Measurements from ENCODE around the gene LRRC41. TPM values are rescaled to one million over a fixed set of nuclear protein-coding genes. Genes with fewer than 3 reads are reported as not detected.
A peak's percentile ranks its signal among the peaks of the same experiment; 100 is the strongest.
"Not testable (repeated sequence)": the region's sequence is repeated elsewhere in the genome, so short reads cannot be mapped to it uniquely, and the experiment has no call there.

Gene LRRC41
- total RNA-seq, 1 experiment from 2014 or later = 63.3 TPM

DNA sequence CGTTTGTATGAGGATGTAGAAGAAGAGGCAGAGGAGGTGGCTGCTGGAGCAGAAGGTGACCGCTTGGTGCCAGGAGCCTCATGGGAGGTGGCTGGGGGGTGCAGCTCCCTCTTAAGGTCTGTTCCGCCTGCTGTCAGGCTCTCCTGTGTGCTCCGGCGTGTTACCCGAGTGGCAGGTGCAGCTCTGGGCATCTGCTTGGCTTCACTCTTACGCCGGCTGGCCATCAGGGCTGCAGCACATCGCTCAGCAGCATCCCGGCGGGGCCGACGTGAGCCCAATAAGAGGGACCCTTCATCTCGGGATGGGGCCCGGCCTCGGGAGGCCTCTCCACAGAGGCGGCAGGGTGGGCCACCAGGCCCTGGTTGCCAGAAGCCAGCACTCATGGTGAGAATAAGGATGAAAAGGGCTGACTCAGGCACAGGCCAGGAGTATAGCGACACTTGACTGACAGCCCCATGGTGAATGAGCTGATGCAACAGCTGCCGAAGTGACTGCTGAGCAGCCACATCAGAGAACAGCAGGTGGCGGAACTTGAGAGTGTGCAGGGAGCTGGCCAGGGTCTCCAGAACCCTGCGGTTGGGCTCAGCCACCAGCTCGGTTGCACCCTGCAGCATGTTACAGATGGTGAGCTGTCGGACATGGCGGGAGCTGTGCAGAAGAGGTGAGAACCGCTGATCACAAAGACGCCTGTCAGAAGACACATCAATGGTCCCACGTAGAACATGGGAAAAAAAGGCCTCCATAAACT is 17.5 kb downstream of the LRRC41 start:
- no peak for DNase-seq (ENCODE audit: low read depth)

GRCh38 chr1:46284597-46285564 is 18.5 kb downstream of the LRRC41 start:
- no peak for DNase-seq (ENCODE audit: low read depth)

DNA sequence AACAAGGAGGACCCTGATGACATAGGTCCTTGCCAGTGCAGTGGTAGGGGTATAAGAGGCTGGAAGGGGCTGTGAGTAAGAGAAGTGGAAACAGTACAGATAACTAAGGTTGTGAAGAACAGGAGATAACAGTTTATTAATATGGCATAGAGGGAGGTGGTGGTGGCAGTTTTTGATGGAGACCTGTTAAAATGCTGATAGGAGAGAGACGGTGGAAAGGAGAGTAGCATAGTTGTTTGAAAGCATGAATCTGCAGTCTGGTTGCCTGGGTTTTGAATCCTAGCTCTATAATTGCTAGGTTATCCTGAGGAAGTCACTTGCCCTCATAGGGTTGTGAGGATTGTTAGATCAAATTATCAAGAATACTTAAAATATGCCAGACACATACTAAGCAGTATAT is 19.4 kb downstream of the LRRC41 start:
- DNase-seq (ENCODE audit: low read depth) = no peak

GRCh38 chr1:46281021-46281420 is 22.4 kb downstream of the LRRC41 start:
- no peak for DNase-seq (ENCODE audit: low read depth)

DNA sequence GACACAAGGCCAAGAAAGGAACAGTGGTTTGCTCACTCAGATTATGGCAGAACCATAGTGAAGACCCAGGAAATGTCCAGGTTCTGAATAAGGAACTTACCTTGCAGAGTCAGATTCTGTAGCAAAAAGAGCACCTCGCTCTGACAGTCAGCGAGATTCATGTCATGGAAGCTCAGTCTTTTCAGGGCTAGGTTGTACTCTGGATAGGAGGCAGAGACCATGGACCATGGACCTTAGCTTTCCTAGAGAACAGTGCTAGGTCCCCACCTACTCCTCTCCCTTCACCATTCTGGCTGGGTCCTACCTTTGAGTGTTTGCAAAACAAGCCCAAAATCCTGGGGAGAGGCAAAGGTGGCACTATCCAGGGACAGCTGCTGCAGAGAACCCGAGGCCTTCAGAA is 23.3 kb downstream of the LRRC41 start:
- DNase-seq (ENCODE audit: low read depth) = no peak

- DNase-seq (ENCODE audit: low read depth) = peak; percentile 66
These were observed 24.6 kb downstream of the LRRC41 start for GRCh38 chr1:46278807-46279206.

GRCh38 chr1:46277658-46278373 is 25.6 kb downstream of the LRRC41 start:
- DNase-seq (ENCODE audit: low read depth) = no peak

GRCh38 chr1:46275030-46275337 is 28.4 kb downstream of the LRRC41 start:
- no peak for DNase-seq (ENCODE audit: low read depth)

GRCh38 chr1:46274225-46275029 is 29.0 kb downstream of the LRRC41 start:
- no peak for DNase-seq (ENCODE audit: low read depth)

GRCh38 chr1:46268578-46268977 is 34.8 kb downstream of the LRRC41 start:
- no peak for DNase-seq (ENCODE audit: low read depth)

DNA sequence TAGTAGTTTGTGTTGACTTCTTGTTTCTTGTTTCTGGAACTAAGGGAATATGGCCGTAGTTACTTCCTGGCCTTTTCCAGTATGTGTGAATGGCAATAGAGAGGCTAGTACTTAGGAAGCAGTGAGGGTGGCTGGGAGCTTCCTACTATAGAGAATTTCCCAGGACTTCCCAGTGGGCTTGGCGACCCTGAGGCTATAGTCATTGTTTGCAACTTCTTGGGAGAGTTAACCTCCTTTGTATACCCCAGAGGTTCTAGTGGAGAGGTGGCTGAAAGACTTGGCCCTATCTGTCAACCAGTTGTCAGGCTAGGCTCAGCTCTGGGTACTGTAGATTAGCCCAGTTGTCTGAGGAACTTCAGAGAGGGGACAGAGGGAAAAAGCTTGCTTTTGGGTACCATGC is 40.3 kb downstream of the LRRC41 start:
- DNase-seq (ENCODE audit: low read depth) = no peak

GRCh38 chr1:46262508-46262907 is 40.9 kb downstream of the LRRC41 start:
- no peak for DNase-seq (ENCODE audit: low read depth)

- DNase-seq (ENCODE audit: low read depth) = no peak
These were observed 46.9 kb downstream of the LRRC41 start for GRCh38 chr1:46256523-46256922.

GRCh38 chr1:46254668-46255067 is 48.7 kb downstream of the LRRC41 start:
- DNase-seq (ENCODE audit: low read depth) = no peak

DNA sequence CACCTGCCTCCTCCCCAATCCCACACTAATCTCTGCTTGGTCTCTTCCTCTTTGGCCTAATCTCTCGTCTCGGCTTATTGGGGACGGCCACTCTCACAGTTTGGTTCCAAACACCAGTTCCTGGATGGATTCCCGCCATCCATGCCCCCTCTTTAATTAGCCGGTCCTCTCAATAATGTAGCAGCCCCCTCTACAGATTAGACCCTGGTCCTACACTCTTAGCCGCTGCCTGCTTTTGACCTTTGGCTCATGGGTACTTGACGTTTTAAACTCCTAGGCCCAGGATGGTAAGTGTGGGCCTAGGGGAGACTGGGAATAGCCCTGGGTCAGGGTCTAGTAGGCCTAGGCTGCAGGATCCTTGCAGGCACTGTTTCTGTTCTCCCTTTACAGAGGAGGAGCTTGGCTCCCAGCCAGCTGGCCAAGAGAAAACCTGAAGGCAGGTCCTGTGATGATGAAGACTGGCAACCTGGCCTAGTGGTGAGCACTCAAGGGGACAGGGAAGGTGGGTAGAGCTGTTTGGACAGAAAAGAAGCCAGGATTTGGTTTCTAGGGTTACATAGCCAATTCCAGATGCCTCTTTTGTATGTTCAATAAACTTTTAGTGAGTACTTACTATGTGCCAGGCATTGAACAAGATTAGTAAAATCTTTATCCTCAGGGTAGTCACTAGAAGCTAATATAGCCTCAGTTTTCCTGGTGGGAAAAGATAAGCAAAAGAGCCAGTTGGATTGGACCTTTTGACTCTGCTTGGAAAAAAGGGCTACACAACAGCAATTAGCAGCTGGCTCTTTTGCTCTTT is 55.1 kb downstream of the LRRC41 start:
- peak; percentile 43 for DNase-seq (ENCODE audit: low read depth)

DNA sequence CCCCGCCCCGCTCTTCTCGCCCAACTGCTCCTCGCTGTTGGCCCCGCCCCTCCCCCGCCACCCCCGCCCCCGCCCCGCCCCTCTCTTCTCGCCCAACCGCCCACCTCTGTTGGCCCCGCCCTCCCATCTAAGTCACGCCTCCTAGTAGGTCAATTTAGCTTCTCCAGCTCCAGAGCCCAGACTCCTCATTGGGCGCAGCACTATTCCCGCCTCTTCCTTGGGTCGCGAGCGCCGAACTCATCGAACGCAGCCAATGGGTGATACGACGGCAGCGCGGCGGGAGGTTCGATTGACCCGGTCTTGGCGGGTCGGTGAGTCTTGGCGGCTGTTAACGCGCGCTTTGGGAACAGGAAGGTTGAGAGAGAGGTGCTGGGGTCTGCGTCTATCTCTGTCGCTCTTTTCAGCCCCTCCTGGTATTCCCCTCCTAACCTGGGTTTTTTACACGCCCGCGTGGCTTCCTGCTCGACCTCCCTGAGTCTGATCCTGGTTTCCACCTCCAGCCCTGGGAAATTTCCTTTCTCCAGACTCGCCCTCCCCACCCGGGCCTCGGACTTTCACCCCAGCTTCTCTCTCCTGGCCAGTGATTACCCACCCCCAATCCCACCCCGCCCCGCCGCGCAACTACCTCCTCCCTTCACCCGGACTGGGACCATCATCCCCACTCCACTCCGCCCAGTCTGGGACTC is 55.8 kb downstream of the LRRC41 start, which contains the start of gene RAD54L:
RAD54L (plus strand) TSS at position 328 of the 686 bp plus-strand sequence. CDS start 643 bp downstream, outside the sequence.
- peak; percentile 99 for DNase-seq (ENCODE audit: low read depth)

- DNase-seq (ENCODE audit: low read depth) = peak; percentile 50
These were observed 56.6 kb downstream of the LRRC41 start for GRCh38 chr1:46246548-46247435.

- DNase-seq (ENCODE audit: low read depth) = not testable (repeated sequence)
These were observed 57.3 kb downstream of the LRRC41 start for GRCh38 chr1:46246136-46246535.

Measured in RPMI7951 (cell line).